Central memory CD4-positive, alpha-beta T cell (primary cell): Measurements from ENCODE around the gene DRC7.
"Not testable (repeated sequence)": the region's sequence is repeated elsewhere in the genome, so short reads cannot be mapped to it uniquely, and the experiment has no call there.

ENCODE experiments used
- DNase-seq: peaks from one replicate; pipeline ENCODE4 v3.0.0; 2022

DRC7 gene

DNA sequence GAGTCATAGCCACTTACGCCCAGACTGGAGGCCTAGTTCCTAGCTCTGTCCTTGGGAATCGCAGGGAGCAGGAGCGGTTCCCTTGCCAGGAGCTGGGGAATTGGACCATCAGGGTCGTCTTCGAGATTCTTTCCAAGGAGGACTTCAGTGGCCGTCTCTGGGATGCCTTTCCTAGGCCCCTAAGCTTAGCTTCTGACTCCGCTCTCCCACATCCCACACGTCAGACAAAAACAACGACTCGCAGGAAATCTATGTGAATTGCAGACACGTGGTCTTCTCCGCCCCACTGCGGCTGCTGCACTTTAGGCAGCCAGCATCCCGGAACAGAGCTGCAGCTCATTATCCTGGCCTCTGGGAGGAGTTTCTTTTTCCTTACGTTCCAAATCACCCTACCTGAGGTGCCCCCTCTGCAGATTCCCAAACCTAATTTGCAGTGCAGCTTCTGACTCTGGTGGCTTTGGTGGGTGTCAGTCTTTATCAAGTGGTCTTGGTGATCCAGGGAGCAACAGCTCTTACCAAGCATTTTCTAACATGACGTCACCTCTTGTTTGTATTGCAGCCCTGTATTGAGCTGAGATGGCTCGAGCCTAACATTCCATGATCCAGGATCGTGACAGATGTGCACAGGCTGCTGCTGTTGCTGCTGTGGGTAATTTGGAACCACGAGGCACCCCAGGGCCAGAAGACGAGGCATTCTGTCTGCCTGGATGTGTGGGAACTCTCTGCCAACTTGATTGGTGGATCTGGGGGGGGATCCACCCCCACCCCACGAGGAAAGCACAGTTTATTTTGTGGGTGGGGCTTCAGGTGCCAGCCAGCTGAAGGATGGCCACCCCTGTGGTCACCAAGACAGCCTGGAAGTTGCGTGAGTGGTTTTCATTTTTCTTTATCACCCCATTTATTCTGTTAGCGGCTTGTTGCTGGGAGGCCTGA is 42.1 kb downstream of the DRC7 start:
- peak; percentile 52 for DNase-seq

DNA sequence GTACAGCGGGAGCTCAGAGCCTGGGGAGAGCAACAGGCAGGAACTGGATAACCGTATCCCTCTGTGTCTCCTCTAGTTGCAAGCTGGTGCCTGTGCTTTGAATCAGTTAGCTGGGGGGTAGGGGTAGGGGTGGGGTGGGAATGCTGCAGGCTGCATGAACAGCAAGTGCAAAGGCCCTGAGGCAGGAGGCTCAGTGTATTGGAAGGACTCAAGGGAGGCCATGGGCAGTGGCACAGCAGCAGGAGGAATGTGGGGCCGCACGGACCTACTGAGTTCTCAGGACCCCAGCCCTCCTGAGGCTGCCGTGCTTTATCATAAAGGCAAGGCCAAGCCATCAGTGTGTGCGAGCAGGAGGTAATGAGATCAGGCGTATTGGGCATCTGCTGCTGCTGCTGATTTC is 44.2 kb downstream of the DRC7 start:
- no peak for DNase-seq

DNA sequence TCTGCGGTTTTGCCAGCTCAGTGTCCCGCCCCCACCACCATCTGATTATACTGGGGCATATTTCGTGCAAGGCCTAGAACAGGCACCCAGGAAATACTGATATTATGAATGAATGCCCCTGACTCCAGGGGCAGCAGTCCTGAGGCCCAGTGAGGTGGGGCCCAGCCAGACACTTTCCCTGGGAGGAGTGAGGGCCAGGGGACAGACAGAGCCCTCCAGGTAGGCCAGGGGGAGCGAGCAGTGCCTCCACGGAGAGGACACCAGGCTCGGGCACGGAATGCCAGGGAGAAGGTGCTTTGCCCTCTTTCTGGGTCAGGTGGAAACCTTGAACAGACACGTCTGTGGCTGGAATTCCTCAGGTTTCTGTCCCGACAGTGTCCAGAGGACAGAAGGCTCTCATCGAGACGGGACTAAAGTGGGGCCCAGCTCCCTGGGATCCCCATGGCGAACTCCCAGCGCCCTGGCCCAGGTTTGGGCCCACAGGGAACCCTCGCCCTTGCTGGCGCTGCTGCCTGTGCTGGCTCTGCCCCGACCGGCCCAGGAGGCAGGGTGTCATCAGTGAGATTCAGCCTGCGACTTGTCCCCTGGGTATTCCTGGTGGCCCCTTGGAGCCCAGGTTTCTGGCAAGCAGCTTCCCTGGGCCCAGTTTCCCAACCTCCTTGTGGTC is 45.3 kb downstream of the DRC7 start:
- no peak for DNase-seq

DNA sequence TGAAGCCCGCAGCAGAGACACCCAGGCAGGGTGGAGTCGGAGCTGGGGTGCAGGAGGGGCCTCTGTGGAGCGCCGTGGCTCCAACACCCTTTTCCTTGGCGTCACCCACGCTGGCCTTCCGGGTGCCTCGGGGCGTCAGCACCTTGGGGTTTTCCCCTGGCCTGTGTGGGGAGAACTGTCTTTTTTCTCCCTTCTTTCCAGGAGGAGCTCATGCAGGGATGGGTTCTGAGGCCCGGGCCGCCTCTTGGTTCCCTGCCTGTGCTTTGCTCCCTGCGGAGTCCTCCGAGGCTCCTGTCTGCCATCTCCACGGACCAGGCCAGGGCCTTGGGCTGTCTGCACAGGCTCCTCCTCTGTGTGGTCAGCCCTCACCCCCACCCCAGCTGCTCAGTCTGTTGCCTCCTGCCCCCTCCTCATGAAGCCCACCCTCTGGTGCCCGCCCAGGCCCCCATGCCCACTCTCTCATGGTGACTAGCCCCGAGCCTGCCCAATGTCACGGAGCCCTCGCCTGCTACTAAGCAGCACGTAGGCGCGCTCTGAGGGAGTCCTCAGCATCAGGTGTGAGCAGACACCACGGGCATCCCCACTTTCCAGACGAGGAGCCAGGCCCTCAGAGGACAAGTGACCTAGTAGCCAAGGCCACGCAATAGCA is 45.9 kb downstream of the DRC7 start:
- DNase-seq = no peak

DNA sequence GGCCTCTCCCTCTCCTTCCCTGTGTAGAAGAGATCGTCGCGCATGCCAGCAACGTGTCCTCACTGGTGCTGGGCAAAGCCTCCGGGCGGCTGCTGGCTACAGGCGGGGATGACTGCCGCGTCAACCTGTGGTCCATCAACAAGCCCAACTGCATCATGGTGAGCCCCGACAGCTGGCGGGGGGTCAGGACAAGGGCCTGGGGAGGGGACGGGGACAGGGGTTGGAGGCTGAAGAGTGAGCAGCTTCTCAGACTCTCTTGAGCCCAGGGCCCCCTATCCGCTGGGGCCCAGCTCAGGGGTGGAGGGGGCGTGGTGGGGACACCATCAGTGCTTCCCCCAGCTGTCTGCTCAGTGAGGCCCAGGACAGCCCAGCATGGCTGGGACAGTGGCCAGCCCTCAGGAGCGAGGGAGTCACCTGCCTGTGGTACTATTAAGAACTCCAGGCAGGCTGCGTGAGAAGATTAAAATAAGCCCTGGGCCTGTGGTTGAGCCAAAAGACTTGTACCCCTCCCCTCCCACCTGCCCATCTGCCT is 47.1 kb downstream of the DRC7 start:
- DNase-seq = no peak

DNA sequence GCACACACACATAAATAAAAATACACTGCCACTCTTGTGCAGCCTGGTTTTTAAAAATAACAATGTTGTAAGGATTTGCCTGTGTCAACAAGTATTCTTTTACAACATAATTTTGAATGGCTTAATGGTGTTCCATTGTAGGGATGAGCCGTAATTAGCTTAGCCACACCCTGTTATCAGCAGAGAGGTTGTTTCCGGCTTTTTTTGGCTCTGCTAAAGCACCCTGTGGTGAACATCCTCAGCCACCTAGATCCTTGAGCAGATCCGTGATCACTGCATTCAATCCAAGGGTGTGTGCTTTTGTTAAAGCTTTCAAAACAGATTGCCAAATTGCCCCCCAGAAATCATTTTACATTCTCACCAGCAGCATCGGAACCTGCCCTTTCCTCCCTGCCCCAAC is 47.9 kb downstream of the DRC7 start:
- DNase-seq = no peak

DNA sequence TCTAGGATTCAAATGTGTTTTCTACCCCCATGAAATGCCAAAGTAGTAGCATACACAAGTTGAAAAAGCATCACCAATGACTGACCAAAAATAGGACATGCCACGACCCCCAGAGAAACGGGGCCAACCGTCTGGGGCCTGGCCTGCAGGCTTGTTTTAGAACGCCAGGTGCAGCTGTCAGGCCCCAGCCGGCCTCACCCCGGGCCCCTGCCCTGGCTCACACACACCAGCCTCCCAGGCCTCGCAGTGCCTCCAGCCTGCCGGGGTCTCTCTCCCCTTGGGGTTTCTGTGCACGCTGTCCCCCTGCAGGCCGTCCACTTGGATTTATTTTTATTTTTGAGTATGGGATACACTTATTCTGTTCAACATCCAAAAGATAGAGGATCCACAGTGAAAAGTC is 48.9 kb downstream of the DRC7 start:
- DNase-seq = no peak

DNA sequence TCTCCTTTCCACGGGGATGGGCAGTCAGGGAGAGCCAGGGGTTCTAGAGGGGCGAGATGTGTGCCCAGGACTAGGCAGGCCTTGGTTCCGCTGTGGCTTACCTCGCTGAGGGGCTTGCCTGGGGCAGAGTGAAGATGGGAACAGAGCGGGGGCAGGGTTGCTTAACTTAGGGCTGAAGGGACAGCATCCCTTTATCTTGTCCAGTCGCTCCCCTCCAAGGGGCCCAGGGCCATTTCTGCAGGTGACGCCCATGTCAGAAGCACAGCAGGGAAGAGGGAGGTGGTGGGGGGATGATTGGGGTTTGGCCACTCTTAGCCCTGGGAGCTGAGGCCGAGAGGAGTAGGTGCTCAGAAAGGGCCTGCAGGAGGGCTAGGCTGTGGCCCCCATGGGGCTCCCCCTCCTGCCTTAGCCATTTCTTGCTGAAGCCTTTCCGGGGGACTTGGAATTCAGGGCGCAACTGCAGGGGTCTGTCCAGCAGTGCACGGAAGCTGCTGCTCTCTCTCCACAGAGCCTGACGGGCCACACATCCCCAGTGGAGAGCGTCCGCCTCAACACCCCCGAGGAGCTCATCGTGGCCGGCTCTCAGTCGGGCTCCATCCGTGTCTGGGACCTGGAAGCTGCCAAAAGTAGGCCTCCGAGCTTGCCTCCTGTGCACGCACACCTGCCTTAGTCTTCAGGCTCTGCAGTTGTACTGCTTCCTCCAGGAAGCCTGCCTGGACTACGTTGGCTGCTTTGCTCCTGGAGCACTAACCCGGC is 49.5 kb downstream of the DRC7 start:
- DNase-seq = no peak

DNA sequence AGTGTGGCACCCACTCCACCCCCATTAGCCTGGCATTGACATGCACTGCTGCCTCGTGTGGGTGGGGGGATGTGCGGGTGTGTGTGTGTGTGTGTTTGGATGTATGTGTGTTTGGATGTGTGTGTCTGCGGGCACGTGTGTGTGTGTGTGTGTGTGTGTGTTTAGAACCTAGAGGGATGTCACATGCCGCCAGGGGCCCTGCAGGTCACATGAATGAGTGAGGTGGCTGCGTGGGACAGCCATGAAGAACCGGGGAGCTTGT is 50.0 kb downstream of the DRC7 start:
- DNase-seq = no peak

DNA sequence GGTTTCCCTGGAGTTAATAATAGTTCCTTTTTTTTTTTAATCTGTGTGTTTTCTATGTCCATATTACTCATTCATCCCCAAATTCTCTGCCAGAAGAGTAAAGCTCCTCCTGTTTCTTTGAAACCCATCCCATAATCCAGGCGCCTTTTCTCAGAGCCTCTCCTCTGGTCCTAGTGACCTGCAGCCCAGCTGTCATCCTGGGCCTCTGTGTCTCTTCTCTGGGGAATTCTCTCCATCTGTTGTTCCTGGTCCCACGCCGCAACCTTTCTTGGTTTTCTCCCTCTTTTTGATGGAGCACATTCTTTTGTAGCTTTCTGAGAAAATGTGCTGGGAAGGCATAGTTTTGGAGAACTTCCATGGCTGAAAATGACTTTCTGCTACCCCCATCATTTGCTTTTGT is 51.2 kb downstream of the DRC7 start:
- DNase-seq = no peak

DNA sequence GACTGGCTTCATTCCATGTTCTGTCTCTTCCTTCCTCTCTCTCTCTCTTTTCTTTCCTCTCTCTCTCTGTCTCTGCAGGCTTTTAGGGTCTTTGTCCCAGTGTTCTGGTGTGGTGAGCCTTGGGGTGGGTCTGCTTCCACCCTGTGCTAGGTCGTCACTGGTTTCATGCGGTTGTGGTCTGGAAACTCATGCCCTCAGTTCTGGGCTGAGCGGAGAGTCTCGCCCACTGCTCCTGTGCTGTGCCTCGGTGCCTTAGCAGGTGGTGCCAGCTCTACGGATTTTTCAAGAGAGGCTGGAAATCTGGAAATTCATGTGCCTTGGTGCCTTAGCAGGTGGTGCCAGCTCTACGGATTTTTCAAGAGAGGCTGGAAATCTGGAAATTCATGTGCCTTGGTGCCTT is 51.7 kb downstream of the DRC7 start:
- not testable (repeated sequence) for DNase-seq

DNA sequence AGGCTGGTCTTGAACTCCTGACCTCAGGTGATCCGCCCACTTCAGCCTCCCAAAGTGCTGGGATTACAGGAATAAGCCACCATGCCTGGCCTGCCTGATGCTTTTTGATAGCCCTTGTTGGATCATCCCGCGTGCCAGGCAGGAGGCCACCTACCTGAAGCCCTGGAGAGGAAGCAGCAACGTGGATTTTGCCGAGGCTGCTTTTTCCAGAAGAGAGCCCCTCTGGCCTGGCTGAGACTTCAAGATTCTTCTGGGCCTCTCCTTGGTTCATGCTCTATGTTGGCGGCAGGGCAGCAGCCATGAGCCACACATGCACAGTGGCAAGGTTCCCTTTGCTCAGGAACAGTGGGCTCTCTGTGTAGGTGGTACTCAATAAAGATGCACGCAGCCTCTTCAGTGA is 52.5 kb downstream of the DRC7 start:
- DNase-seq = no peak

DNA sequence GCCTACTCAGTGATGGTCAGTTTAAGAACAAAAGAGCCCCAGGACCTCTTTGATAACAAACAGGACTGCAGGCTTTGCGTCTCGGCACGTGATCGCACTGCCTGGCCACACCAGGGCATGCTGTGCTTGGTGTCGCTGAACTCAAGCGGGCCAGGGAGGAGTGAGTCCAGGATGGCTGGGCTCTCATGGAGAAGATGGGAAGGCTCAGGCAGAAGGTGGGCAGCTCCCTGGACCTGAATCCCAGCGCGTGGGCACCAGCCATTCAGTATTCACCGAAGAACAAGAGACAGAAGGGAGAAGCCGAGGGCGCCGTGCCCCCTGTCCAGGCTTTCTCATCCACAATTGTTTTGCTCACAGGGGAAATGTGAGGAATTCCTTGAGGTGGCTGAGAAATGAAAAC is 52.9 kb downstream of the DRC7 start:
- no peak for DNase-seq

DNA sequence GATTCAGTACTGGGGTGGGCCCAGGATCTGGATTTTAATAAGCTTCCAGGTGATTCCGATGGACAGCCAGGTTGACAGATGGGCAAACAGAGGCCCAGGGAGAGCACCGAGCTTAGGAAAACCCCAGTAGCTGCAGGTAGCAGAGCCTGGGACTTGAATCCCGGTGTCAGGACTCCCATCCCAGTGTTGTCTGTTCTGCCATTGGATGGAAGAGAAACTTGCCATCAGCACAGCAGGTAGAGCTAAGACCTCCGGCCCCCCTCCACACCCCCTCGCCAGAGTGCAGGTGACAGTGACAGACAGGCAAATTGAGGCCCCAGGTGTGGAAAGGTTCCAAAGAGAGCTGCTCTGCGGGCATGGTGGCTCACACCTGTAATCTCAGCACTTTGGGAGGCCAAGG is 53.4 kb downstream of the DRC7 start:
- DNase-seq = no peak

DNA sequence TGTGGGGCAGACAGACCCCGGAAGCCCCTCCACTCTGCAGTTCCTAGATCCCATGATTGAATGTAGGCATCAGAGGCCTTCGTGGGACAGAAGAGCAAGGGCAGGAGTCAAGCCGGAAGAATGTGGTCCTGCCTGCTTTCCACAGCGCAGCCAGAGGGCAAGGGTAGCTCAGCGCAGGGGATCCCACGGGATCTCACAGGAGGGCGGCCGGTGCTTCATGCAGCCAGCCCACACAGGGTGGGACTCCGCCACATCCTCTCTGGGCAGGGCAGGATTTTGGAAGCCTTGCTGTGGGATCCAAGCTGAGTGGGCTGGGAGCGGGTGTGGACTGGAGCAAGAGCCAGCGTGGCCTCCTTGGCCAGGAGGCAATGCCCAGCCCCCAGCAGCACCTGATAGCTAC is 54.0 kb downstream of the DRC7 start:
- no peak for DNase-seq

DNA sequence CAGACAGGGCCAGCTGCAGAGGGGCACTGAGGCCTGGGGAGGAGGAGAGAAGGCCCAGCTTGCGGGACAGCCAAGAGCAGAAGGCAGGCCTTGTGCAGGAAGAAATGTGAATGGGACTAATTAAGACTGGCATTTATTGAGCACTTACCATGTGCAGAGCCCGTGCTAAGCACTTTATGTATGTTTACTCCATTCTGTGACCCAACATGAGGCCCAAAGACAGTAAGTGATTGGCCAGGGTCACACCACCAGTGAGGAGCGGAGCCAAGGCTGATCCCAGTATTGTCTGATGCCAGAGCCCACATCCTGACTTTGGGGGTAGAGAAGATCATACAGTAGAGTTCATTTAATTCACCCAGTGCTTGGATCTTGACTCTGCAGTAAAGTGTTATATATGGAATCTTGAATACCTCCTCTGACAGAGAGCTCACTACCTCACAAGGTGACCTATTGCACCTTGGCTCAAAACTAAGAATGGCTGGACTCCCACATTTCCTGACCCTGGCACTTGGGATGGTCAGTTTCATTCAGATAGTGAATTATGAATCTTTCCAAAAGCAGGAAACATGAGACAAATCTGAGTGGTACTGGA is 54.6 kb downstream of the DRC7 start:
- DNase-seq = no peak

DNA sequence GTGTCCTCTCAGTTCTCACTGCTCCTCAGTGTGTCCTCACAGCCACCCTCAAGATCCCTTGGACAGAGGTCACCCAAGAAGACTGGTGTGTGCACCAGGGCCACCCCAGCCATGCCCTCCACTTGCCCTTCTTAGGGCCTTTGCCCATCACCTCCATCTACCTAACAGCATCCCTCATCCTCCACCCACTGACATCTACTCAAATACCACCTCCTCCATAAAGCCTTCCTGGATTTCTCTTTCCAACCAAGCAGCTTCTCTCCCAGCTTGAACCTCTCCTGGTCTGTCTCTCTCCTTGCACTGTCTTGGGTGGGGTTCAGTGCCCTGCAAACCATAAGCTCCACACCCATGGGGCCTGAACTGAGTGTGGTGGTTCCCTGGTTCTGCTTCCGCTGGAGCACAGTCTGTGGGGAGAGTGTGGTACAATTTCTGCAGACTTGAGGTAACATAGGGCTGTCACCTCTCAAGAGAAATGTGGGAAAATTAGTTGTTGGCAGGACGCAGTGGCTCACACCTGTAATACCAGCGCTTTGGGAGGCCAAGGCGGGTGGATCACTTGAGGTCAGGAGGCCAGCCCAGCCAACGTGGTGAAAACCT is 55.3 kb downstream of the DRC7 start:
- DNase-seq = no peak

DNA sequence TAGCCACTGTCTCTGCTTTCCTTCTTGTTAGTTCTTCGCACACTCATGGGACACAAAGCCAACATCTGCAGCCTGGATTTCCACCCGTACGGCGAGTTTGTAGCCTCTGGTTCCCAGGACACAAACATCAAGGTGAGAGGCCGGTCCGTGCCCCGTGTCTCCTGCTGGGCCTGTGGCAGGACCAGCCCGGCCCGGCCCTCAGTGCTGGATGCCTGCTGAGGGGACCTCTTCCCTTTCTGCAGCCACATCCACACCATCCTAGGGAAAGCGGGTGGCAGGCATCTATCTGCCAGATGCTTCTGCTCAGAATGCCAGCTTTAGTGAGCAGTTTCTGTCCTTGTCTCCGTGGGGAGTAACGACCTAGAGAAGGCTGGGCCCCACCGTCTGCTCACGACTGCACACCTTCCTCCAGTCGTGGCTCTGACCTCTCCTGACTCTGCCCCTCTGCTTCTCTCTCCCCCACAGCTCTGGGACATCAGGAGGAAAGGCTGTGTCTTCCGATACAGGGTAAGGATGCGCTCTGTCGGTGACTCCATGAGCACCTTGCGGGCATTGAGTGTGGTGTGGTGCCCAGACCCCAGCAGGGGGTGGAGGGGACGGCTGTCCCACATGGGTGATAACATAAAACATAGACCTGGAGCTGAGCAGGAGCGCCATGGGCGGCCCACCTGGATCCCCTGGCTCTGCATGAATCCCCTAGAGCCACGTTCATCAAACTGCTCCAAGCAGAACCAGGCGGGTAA is 56.4 kb downstream of the DRC7 start:
- DNase-seq = no peak

DNA sequence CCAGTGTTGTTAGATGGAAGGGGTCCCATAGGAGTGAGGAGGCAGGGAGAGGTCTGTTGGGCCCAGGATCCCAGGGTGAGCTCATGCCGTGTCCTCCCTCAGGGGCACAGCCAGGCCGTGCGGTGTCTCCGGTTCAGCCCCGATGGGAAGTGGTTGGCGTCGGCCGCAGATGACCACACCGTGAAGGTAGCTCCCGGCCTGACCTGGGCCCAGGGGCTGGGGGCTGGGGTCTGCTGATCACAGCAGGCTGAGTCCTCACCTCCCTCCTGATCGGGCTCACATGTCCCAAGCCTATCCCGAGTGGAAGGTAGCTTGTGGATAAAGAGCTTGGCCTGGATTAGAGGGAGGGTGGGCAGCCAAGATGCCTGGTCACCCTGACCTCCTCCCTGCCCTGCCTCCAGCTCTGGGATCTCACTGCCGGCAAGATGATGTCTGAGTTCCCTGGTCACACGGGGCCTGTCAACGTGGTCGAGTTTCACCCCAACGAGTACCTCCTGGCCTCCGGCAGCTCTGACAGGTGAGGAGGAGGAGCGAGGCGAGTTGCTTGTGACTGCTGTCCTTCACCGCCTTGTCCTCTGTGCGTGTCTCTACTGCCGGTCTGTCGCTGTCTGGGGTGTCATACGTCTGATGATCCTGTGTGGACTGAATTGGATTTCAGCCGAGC is 57.1 kb downstream of the DRC7 start:
- DNase-seq = no peak

DNA sequence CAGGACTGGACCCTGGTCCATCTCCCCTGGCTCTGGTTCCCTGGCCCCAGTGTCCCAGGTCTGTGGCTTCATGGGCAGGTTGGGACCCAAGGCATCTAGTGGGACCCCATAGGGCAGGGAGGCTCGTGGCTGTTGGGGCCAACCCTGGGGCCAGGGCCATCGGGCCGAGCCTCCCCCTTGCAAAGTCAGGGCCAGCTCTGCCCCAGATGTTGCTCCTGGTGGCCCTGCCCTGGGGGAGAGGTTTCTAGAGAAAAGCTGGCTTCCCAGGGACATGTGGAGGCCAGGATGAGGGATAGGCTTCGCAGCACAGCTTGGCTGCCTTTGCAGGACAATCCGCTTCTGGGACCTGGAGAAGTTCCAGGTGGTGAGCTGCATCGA is 57.6 kb downstream of the DRC7 start:
- DNase-seq = no peak
